Neural cell (in vitro differentiated cells): ENCODE results near the gene LRRC73.

Source experiments
- CTCF ChIP-seq: fragments of 450-650 bp; IDR thresholded peaks from 2 replicates; pipeline ENCODE4 v1.5.1; 2014; ENCODE audit warnings: antibody characterized with exemption, mild to moderate bottlenecking, moderate library complexity; ENCODE audit not compliant: poor library complexity, severe bottlenecking
- POLR2AphosphoS5 ChIP-seq: IDR thresholded peaks from 2 replicates; pipeline ENCODE4 v1.6.1; 2012
- TAF1 ChIP-seq: IDR thresholded peaks from 2 replicates; pipeline ENCODE4 v1.6.1; 2012; ENCODE audit warnings: low read depth

GRCh38 chr6:43493230-43493629 is 16.9 kb downstream of the LRRC73 start:
- TF ChIP-seq CTCF = no peak
- no peak for TF ChIP-seq POLR2AphosphoS5
- no peak for TF ChIP-seq TAF1
